ENCODE results near the gene FIGN.

FIGN gene

DNA sequence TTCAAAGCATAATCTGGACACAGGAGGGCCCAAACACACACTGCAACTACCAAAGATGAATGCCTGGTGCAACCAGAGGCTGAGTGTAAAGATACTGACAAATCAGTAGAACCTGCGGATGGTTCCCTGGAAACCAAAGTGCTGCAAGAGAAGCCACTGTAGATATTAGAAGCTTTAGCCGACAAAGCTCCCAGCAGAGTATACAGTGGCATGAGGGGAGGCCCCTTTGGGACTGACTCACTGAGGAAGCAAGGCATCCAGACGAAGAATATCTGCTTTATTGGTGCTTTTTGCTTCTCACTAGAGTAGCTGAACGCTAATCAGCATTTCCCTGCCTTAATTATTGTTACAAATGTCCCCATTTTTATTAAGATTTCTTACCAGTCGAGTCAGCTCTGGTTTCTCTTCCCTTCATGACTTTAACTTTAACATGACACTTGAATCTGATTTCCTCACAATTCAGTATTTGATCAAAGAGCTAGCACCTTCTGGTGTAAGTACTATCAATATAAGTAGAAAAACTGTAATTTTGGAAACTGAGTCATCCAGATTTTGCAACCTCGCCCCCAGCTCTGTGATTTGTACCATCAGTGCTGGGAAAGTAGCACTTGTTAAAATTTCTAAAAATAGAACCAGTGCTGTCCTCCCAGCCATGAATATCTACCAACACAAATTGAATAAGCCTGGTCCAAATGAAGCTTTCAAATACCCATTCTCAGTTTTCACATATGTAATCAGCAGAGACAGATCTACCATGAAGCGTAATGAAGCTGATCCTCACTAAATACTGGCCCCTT, 34.2 kb downstream of the FIGN start:
- no peak for DNase-seq

DNA sequence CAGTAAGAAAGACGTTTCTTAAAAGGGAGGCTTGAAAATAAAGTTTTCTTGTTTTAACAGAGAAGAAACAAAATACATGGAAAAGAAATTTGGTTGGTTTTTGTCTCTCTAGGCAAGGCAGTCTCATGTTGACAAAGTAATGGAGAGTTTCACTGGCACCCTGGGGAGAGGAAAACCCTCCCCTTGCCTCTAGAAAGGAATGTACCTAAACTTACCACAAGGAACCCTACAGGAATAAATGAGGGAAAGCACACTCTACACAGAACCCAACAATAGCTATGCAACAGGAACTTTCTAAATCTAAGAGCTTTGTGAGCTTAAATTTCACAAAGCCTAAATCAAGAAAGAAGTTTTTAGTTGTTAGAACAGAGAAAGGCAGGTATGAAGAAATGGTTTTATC, 37.0 kb downstream of the FIGN start:
- DNase-seq = no peak

DNA sequence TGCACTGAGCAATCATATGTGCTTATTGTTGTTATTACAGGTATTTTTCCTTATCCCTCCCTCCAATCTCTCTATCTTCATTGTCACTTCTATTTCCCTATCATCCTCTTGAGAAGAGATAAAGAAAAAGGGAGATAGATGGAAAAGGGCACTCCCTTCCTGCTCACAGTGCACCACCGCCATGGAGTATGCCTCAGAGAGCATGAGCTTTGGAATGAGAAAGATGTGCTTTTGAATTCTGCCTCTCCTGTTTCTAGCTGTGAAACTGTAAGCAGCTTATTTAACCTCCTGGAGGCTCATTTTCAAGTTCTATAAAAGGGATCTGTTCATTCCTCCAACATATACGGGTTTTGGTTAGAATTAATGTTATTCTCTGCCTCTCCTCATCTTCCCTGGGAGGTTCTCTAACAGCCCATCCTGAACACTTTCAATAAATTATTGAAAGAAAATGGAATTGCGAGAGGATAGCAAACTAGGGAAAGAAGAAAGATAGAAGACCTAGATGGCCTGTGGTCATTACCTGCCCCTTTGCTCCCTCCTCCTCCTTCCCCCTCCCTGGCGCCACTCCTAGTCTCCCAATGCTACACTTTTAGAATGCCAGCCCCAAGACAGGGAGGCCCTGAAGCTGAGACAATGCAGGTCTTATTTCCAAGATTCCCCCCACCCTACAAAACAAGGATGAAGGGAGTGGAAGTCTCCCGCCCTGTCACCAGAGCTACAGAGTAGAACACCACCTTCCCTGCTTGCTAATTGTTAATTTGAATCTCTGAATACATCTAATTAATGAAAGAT, 37.8 kb downstream of the FIGN start:
- no peak for DNase-seq

DNA sequence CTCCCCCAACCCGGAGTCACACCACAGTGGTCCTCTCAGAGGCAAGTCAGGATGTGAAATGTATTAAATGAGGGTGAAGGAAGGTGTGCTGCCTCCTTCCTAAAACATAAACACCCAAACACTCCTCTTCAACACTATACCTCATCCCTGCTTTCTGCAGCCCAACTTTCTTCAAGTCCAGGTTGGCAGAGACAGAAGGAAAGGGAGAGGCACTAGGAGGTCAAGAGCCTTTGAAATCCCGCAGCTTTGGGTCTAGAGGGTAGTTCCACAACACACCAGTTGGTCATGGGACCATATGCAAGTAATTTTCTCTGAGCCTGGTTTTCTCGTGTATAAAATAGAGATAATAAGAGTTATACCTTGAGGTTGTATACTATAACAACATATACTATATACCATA, 38.4 kb downstream of the FIGN start:
- no peak for DNase-seq

DNA sequence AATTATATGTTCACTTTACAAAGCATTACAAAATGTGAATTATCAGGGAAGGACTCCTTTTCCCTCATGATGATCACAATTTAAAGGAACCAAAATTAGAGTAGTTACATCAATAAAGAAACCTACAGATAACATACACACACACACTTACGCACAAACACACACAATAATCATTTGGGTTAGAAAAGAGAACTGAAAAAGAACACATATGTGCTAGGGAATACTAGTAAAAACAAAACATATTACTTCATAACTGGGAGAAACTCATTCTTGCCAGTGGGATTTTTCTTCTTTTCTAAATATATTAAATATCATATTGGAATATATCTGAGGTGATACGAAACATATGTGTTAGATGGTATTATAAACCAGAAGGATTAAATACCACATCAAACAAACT, 42.3 kb downstream of the FIGN start:
- DNase-seq = no peak

DNA sequence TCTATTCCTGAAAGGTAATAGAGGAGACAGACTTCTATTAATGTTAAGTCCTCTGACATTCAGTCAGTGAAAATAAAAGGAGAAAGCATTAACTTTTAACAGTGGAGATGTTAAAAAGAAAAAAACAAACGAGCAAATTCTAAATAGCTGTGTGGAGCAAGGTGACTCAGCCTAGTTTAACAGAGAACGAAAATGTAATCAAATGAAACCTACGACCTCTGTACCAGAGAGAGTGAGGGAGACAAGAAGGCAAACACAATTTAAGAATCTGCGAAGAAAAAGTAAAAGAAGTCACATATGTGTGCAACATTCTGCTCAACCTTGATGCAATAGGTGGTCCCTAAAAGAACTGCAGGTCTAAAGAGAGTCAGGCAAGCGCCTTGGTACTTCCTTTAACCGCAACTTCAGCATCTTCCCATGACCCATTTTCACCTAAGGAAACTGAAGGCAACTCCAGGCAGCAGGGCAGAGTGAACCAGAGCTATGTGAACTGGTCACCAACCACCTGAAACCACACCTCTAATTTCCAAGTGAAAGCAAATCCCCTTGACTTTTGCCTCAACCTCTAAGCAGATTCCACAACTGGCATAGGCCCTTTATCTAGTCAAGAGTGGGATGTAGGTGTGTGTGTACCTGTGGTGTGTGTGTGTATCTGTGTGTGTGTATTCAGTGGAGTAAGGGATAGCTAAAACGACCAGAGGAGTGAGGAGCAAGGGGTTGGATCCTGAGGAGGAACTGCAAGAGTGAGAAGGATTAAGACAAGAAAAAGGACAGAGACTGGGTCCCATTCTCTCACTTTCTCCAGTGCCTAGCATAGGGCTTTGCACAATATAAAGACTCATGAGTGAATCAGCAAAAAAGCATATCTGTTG, 43.0 kb downstream of the FIGN start:
- no peak for DNase-seq

DNA sequence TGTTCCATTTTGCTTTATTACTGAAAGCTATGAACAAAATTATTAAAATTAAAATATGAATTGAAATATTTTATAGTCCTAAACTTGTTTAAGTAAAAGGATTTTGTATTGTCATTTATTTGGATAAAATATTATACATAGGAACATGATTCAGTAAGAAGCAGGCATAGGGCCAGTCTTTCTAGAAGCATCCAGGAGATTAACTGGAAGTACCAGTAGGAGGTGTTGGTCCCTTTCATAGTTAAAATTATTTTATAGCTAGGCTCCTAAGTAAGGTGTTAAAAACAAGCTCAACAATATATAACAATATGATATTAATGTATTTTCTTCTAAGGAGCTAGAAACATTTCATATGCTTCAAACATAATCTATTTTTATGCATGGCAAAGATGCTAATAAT, 43.7 kb downstream of the FIGN start:
- DNase-seq = no peak

DNA sequence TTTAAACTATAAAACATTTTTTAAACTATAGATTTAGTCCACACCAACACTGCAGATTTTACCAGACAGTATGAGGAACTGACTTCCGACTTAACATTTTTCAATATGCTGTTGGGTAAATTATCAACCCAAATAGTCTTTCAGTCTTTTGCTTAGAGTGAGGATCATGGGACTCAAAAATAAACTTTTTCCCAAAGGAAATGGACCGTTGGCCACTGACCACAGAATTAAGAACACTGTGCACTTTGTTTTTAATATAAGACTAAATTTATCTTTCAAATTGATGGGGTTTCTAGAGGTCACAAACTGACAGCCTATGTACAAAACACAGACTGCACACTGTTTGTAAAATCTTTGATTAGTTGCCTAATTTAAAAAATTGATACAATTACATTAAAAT, 44.9 kb downstream of the FIGN start:
- DNase-seq = no peak

DNA sequence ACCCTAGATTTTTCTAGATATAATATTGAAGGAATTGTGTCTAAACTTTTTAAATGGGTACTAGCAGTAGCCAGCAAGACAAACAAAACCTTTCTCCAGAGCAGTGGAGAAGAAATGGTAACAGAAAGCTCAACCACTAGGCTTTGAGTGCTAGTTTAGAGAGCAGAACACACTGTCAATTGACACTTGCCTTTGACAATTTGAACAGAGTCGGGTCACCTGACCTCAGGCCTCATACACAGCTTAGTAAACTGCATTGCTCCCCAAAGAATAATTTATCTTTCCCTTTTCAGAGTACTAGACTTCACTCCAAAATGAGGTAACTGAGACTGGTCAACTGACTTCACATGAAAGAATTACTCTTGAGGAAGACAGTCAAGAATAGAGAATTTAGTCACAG, 48.6 kb downstream of the FIGN start:
- DNase-seq = no peak

DNA sequence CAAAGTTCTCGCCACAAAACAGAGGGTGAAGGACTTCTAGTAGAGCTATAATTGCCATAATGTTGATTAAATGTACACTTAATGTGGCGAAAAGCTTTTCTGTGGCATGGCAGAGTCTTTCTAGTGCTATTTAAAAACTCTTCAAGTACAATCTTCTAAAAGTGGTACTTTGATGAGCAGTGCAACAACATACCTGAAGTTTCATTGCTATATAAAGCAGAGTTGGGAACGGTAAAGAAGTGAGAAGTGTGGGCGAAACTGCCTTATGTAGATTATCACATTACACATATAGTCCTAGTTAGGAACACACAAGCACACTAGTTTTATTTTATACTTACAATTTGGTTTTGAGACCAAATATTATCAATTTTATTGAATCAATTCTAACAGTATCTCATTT, 49.5 kb downstream of the FIGN start:
- DNase-seq = no peak

DNA sequence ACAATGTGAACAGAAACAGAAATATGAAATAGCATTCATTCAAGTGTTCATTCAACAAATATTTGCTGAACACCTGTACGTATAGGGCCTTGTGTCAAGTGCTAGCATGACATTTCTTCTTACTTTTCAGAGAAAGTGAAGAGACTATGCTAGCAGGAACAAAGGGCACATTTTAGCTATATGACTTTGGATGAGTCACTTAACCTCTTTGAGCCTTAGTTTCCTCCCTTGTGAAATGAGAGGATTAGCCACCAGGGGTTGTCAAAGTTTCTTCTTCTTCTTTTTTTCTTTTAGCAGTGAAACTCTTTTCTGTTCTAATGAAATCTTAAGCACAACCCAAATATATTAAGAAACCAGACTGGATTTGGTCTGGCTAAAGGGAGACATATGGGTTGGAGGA, 53.1 kb downstream of the FIGN start:
- no peak for DNase-seq

DNA sequence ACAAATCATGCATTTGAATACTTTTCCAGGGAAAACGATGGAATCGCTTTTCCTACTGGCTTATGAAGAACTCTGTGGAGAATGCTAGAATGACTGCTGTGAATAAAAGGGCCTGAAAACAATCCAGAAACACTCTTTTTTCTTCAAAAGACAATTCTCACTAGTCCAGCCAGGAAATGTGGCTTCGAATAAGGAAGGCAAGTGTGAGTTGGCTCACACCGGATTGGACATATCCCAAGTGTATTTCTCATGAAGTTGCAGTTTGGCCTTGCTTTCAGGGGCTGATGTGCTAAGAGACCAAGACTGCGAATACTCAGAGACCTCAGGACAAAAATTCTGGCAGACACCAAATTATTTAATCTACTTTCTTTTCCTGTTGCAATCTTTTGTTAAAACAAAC, 54.1 kb downstream of the FIGN start:
- peak; percentile 48 for DNase-seq

DNA sequence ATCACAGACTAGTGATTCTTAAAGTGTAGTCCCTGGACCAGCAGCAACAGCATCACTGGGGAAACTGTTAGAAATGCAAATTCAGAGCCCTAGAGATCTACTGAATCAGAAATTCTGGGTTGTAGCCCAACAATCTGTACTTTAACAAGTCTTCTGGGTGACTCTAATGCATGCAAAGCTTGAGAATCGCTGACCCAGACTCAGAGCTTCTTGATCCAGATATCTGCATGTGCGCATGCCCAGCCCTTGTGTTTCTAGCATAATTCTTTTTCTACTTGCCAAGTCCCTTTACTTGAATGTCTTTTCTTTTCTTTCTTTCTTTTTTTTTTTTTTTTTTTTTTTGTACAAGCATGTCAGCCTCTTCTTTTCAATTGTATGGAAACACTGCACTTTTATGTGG, 60.4 kb downstream of the FIGN start:
- no peak for DNase-seq

DNA sequence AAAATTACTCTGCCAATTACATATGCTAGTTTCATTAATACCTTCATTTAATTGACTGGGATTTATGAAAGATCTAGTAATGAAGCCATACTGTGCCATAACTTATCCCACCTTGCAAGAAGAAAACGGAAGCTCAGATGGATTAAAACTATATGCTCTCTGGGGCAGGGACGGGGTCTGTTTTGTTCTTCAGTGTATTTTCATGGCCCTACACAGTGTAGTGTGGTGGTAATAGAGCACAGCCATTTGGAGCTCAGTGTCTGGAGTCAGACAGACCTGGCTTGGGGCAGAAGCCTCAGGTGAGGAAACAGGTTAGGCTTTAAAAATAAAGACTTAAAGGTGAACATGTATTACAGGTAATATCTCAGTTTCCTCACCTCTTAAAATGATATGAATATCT, 62.3 kb downstream of the FIGN start:
- DNase-seq = no peak

DNA sequence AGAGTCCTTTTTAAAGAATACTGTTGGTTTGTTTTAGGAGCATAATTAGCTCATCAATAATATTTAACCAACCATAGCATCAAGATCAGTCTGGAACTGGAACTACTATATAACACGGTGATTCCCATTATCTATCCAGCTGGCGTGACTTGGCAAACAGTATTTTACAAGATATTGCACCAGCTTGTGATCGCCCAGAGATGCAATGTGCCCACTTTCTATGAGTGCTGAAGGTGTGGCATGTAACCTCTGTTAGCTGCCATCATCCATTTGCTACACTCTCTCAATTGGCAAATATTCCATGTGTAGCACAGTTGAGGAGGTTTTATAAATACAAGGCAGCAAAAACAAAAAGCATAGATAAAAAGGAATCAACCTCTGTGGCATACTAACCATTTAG, 64.9 kb downstream of the FIGN start:
- DNase-seq = no peak

DNA sequence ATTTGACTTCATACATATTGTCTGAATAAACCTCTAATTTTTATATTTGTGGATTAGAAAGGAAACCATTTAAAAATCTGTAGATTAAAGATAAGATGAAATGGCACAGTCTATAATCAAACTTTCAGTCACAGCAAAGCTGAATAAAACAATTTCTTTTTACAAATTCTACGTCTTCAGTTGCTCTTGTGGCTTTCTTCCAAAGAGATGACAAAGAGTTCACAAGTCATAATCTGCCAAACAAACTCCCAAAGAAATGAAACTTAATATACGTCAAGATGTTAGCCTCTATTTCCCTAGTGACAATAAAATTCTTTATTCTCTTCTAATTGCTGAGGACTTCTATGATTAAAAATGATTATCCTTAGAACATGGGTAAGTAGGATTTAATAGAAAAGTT, 66.3 kb downstream of the FIGN start:
- DNase-seq = no peak

DNA sequence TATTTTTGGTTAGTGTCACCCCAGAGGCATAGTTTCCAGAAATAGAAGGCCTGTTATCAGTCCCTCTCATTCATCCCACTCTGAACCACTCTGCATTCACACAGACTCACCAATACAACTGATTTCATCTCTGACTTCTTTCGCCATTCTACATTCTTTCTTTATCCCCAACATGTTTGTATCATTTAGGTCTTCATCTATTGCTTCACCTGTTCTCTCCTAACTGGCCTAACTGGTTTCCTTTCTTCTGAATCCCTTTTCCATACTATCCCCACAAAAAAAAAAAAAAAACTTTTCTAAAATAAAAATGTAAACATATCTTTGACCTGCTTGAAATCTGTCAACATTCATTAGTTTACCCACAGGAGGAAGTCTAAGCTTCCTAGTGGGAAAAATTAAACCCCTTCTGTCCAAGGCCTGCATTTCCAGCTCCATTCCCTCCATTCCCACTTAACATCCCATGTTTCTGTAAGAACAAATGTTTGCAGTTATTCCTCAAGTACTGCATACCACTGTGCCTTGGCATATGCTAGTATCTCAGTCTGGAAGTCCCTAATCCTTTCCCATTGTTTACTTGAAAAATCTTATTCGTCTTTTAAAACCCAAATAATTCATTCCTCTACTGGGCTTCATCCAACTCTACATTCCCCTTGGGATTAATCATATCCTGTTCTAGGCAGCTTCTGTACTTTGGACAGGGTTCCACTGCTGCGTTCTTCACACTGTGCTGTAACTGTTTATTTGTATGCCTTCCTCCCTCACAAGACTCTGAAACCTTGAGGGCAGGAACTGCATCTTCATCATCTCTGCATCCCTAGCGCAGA, 68.5 kb downstream of the FIGN start:
- no peak for DNase-seq

DNA sequence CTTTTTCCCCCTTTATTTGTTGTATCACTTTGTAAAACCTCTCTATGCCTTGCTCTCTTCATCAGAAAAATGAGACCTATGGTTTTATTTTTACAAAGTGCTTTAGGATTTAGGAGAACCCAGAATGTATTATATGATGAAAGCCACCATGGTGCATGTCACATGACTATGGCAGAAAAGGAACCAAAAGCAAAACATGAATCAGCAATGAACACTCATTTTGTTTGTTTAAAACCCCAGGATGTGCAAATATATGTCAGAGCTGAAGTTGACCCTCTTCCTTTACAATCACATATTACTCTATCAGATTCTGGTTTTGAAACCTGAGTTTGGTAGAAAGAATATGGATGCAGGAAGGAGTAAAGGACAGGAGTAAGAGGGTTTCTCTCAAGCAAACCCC, 70.0 kb downstream of the FIGN start:
- DNase-seq = no peak

DNA sequence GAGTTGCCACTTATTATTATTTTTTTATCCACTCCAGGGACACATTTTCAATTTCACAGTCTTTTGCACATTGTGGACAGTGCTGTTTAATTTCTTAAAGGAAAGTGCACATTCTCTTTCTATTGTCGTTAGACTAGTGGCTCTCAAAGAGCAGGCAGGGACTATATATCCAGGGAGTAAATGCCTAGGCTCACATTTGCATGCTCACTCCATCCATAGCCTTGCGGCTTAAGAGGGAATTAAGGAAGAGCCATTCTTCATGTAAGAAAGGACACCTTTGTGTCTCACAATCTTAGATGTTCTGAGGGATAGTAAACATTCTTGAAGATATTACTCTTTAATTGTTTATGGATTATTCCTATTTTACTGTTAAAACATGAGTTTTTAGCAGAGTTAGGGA, 70.8 kb downstream of the FIGN start:
- no peak for DNase-seq

DNA sequence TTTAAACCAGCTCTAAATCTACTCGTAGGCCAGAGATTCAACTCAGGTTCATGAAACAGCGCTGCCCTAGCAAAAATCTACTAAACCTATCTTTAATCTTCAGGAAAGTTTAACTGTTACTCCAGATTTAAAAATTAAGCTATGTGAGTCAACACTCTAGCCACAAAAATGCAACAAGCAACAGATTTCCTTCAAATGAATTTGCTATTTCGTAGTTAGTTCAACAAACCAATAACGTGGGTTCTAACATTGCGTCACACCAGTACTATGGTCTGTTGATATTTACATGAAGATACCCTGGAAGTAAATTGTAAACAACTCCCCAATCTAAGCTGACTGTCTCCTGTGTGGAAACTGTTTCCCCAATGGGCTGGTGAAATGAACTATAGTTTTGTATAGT, 71.2 kb downstream of the FIGN start:
- no peak for DNase-seq

DNA sequence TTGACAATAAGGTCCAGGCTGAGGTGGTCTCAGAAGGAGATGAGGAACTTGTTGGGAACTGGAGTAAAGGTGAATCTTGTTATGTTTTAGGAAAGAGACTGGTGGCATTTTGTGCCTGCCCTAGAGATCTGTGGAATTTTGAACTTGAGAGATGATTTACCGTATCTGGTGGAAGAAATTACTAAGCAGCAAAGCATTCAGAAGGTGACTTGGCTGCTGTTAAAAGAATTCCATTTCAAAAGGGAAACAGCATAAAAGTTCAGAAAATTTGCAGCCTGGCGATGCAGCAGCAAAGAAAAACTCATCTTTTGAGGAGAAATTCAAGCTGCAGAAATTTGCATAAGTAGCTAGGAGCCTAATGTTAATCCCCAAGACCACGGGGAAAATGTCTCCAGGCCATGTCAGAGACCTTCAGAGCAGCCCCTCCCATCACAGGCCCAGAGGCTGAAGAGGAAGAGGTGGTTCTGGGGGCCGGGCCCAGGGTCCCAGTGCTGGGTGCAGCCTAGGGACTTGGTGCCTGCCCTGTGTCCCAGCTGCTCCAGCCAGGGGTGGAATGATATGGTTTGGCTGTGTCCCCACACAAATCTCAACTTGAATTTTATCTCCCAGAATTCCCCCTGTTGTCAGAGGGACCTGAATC, 73.5 kb downstream of the FIGN start:
- DNase-seq = no peak

DNA sequence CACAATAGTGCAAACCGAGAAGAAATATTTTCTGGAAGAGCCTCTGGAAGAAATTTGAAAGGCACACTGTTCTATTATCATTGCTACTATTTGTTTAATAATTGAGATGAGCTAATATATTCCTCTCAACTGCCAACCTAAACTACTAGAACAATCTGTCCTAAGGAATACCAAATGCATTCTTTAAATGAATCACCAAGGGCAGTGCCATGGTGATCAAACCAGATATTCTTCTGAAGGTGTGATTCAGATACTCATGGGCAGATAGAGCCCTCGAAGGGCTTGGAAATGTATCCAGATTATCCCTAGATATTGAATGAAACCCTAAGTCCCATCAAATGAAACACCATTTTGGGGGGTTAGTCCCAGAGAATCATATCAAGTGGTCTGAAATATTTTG, 76.6 kb downstream of the FIGN start:
- DNase-seq = no peak

Data from femur (tissue), 1 donor.